H9 (cell line): ENCODE measurements around the gene VPS25. TPM values are rescaled to one million over a fixed set of nuclear protein-coding genes. Genes with fewer than 3 reads are reported as not detected.

ENCODE experiments used
- DNase-seq: peaks from one replicate; pipeline ENCODE4 v3.0.0-alpha.2; 2017
- H2AFZ ChIP-seq: one replicate; pipeline ENCODE4 v1.6.1; 2013; ENCODE audit warnings: mild to moderate bottlenecking, low read length, control low read depth, moderate library complexity
- H2AK5ac ChIP-seq: 2 replicates; pipeline ENCODE4 v1.6.1; 2013; ENCODE audit warnings: low read length, control low read depth, mixed read lengths; ENCODE audit not compliant: insufficient read length
- H2BK120ac ChIP-seq: one replicate; pipeline ENCODE4 v1.6.1; 2013; ENCODE audit warnings: low read depth, mild to moderate bottlenecking, low read length, control low read depth, inconsistent platforms; ENCODE audit not compliant: poor library complexity, severe bottlenecking
- H2BK12ac ChIP-seq: 2 replicates; pipeline ENCODE4 v1.6.1; 2013; ENCODE audit warnings: low read length, control low read depth, mixed read lengths, low read depth; ENCODE audit not compliant: insufficient read length
- H2BK15ac ChIP-seq: 2 replicates; pipeline ENCODE4 v1.6.1; 2013; ENCODE audit warnings: low read depth, low read length, control low read depth
- H2BK20ac ChIP-seq: one replicate; pipeline ENCODE4 v1.6.1; 2013; ENCODE audit warnings: low read depth, mild to moderate bottlenecking, low read length, control low read depth, inconsistent platforms; ENCODE audit not compliant: poor library complexity, severe bottlenecking
- H2BK5ac ChIP-seq: 2 replicates; pipeline ENCODE4 v1.6.1; 2013; ENCODE audit warnings: low read length, control low read depth, mixed read lengths; ENCODE audit not compliant: insufficient read length
- H3K14ac ChIP-seq: 2 replicates; pipeline ENCODE4 v1.6.1; 2013; ENCODE audit warnings: low read length, control low read depth; ENCODE audit not compliant: insufficient read depth
- H3K18ac ChIP-seq: 2 replicates; pipeline ENCODE4 v1.6.1; 2013; ENCODE audit warnings: low read depth, mild to moderate bottlenecking, mixed read lengths, low read length, control low read depth; ENCODE audit not compliant: insufficient read length
- H3K23ac ChIP-seq: 2 replicates; pipeline ENCODE4 v1.6.1; 2013; ENCODE audit warnings: low read length, control low read depth, mixed read lengths, low read depth; ENCODE audit not compliant: insufficient read length
- H3K23me2 ChIP-seq: 2 replicates; pipeline ENCODE4 v1.6.1; 2013; ENCODE audit warnings: low read depth, mild to moderate bottlenecking, mixed read lengths, low read length, control low read depth; ENCODE audit not compliant: insufficient read length, poor library complexity, severe bottlenecking
- H3K27ac ChIP-seq: 2 replicates; pipeline ENCODE4 v1.5.1; 2013; ENCODE audit warnings: low read length, control low read depth, mixed read lengths, low read depth; ENCODE audit not compliant: insufficient read length
- H3K27me3 ChIP-seq: 2 replicates; pipeline ENCODE4 v1.6.1; 2013; ENCODE audit warnings: low read length, control low read depth, inconsistent platforms; ENCODE audit not compliant: insufficient read depth
- H3K4ac ChIP-seq: 2 replicates; pipeline ENCODE4 v1.6.1; 2013; ENCODE audit warnings: low read depth, mild to moderate bottlenecking, control low read depth, inconsistent platforms, low read length, moderate library complexity
- H3K4me1 ChIP-seq: 2 replicates; pipeline ENCODE4 v1.6.1; 2013; ENCODE audit warnings: low read length, control low read depth, inconsistent platforms; ENCODE audit not compliant: insufficient read depth
- H3K4me2 ChIP-seq: 2 replicates; pipeline ENCODE4 v1.6.1; 2013; ENCODE audit warnings: low read length, control low read depth, mixed read lengths; ENCODE audit not compliant: insufficient read length, insufficient read depth
- H3K56ac ChIP-seq: 2 replicates; pipeline ENCODE4 v1.6.1; 2013; ENCODE audit warnings: low read depth, mild to moderate bottlenecking, mixed read lengths, low read length, control low read depth; ENCODE audit not compliant: insufficient read length
- H3K79me1 ChIP-seq: 2 replicates; pipeline ENCODE4 v1.6.1; 2013; ENCODE audit warnings: low read depth, mild to moderate bottlenecking, moderate library complexity, low read length, control low read depth, inconsistent platforms; ENCODE audit not compliant: insufficient read depth, poor library complexity, severe bottlenecking
- H3K79me2 ChIP-seq: 2 replicates; pipeline ENCODE4 v1.6.1; 2013; ENCODE audit warnings: low read length, control low read depth, inconsistent platforms; ENCODE audit not compliant: insufficient read depth
- H3K9ac ChIP-seq: 2 replicates; pipeline ENCODE4 v1.6.1; 2013; ENCODE audit warnings: low read length, control low read depth, mixed read lengths; ENCODE audit not compliant: insufficient read length; ENCODE audit errors: extremely low read depth
- H3K9me3 ChIP-seq: one replicate; pipeline ENCODE4 v1.6.1; 2013; ENCODE audit warnings: low read depth, low read length, inconsistent platforms; ENCODE audit not compliant: control insufficient read depth
- H3T11ph ChIP-seq: one replicate; pipeline ENCODE4 v1.6.1; 2013; ENCODE audit warnings: mild to moderate bottlenecking, low read length, control low read depth, inconsistent platforms
- H4K20me1 ChIP-seq: one replicate; pipeline ENCODE4 v1.6.1; 2013; ENCODE audit not compliant: control insufficient read depth, insufficient read length, insufficient read depth
- H4K5ac ChIP-seq: 2 replicates; pipeline ENCODE4 v1.6.1; 2013; ENCODE audit warnings: low read depth, mild to moderate bottlenecking, mixed read lengths, low read length, control low read depth; ENCODE audit not compliant: insufficient read length
- H4K8ac ChIP-seq: replicated peaks from 2 replicates; pipeline ENCODE4 v1.6.1; 2013; ENCODE audit warnings: low read length, control low read depth, mixed read lengths, low read depth; ENCODE audit not compliant: insufficient read length
- H4K91ac ChIP-seq: 2 replicates; pipeline ENCODE4 v1.6.1; 2013; ENCODE audit warnings: low read depth, mild to moderate bottlenecking, moderate library complexity, mixed read lengths, low read length, control low read depth; ENCODE audit not compliant: insufficient read length
- H3K27ac Mint-ChIP-seq, 3 experiments: 2 replicates in 2 of 3; 3 replicates in 1 of 3; pipeline ENCODE4 v1.8.0; 2020 to 2021; ENCODE audit warnings: mixed read lengths in 3 of 3, mild to moderate bottlenecking in 1 of 3, moderate library complexity in 1 of 3
- H3K27me3 Mint-ChIP-seq: 2 replicates; pipeline ENCODE4 v1.8.0; 2021; ENCODE audit warnings: low read depth, mild to moderate bottlenecking, moderate library complexity, mixed read lengths
- H3K36me3 Mint-ChIP-seq, 3 experiments: 2 replicates in 2 of 3; 3 replicates in 1 of 3; pipeline ENCODE4 v1.8.0; 2020 to 2021; ENCODE audit warnings: low read depth in 3 of 3, mixed read lengths in 3 of 3; ENCODE audit not compliant: insufficient read depth in 1 of 3
- H3K4me1 Mint-ChIP-seq, 2 experiments: 2 replicates each; pipeline ENCODE4 v1.8.0; 2020; ENCODE audit warnings: mixed read lengths in 2 of 2
- H3K4me3 Mint-ChIP-seq, 2 experiments: 2 replicates in 1 of 2; 3 replicates in 1 of 2; pipeline ENCODE4 v1.8.0; 2020 to 2021; ENCODE audit warnings: mild to moderate bottlenecking in 2 of 2, mixed read lengths in 2 of 2, moderate library complexity in 1 of 2
- H3K9me3 Mint-ChIP-seq, 2 experiments: 2 replicates in 1 of 2; 3 replicates in 1 of 2; pipeline ENCODE4 v1.8.0; 2020; ENCODE audit warnings: mild to moderate bottlenecking in 2 of 2, mixed read lengths in 2 of 2, moderate library complexity in 1 of 2
- WGBS: extraction: QIAGEN DNeasy Blood & Tissue Kit; methylation state at CpG from one replicate; pipeline ENCODE4 v1.1.7; 2013; ENCODE audit warnings: missing lambda C conversion rate, low lambda C conversion rate, mixed read lengths; ENCODE audit not compliant: insufficient read length; ENCODE audit errors: extremely low coverage; 5-methylcytosine and 5-hydroxymethylcytosine counted together
- total RNA-seq: library from RNA; stranded (reverse); gene quantifications from 2 replicates; pipeline ENCODE4 v1.2.1, GENCODE V29; 2021
- TF ChIP-seq, protein P1 (sequence below): fragments of 200-600 bp; sonication (generic); conservative IDR thresholded peaks from 3 replicates; pipeline ENCODE4 v1.8.0; 2021; ENCODE audit warnings: antibody characterized with exemption, mild to moderate bottlenecking

VPS25 gene
- total RNA-seq, 1 experiment from 2014 or later, result 113 TPM

DNA sequence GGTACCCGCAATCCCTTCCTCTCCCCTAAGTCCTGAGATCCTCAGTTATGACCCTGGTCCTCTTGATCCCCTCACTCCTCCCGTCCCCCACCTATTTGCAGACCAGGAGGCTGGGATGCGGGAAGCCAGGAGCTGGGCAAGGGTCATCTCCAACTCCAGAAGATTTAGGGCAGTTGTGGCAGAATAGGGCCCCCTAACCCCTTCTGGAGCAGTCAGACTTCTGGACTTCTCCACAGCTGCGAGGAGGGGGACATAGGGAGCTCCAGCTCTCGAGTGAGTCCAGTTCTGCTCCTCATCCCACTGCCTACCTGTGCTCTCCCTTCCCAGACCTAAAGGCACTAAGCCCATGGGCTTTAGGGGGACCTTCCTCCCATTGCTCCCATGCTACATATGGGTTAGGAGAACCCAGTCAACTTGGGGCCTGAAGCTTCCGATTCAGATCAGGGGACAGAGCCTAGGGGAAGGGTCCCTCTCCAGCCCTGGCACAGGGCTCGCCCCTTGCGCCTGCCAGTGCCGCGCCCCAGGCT is 8.5 kb downstream of the VPS25 start:
- no peak overlapping the region for H3K18ac ChIP-seq
- no peak overlapping the region for H4K91ac ChIP-seq
- H3K23ac ChIP-seq, result no peak overlapping the region
- H3K27ac ChIP-seq, result no peak overlapping the region
- Mint-ChIP-seq H3K27ac (no peak overlapping the region), H3K9me3 (no peaks in the 10 kb centered on the region), H3K27me3 (peaks cover 28% of the 10 kb centered on the region), H3K4me1 (peaks cover 21 to 22% of the 10 kb centered on the region in 2 experiments), H3K36me3 (peaks cover 3 to 24% (median 22%) of the 10 kb centered on the region in 3 experiments), H3K4me3 (peak overlapping the region; percentile 60 to 80; a peak in 4 of 5 replicates)
- peaks cover 8% of the 10 kb centered on the region for H3K23me2 ChIP-seq
- peaks cover 10% of the 10 kb centered on the region; the same call in 1 of the 2 replicates for H3K27me3 ChIP-seq
- no peak overlapping the region for H3K56ac ChIP-seq
- H3T11ph ChIP-seq, result no peak overlapping the region
- no peaks in the 10 kb centered on the region for H3K79me1 ChIP-seq
- TF ChIP-seq, protein P1, sequence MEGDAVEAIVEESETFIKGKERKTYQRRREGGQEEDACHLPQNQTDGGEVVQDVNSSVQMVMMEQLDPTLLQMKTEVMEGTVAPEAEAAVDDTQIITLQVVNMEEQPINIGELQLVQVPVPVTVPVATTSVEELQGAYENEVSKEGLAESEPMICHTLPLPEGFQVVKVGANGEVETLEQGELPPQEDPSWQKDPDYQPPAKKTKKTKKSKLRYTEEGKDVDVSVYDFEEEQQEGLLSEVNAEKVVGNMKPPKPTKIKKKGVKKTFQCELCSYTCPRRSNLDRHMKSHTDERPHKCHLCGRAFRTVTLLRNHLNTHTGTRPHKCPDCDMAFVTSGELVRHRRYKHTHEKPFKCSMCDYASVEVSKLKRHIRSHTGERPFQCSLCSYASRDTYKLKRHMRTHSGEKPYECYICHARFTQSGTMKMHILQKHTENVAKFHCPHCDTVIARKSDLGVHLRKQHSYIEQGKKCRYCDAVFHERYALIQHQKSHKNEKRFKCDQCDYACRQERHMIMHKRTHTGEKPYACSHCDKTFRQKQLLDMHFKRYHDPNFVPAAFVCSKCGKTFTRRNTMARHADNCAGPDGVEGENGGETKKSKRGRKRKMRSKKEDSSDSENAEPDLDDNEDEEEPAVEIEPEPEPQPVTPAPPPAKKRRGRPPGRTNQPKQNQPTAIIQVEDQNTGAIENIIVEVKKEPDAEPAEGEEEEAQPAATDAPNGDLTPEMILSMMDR, result no peak
- no peak overlapping the region for H3K9ac ChIP-seq
- no peak for DNase-seq
- no peak overlapping the region for H4K5ac ChIP-seq
- no peaks in the 10 kb centered on the region for H3K79me2 ChIP-seq
- no peaks in the 10 kb centered on the region for H4K20me1 ChIP-seq
- H3K4me1 ChIP-seq, result no peaks in the 10 kb centered on the region
- H2BK20ac ChIP-seq, result no peak overlapping the region
- H2AFZ ChIP-seq, result no peak overlapping the region
- no peak overlapping the region for H3K4ac ChIP-seq
- no peak overlapping the region for H2BK15ac ChIP-seq
- H2BK120ac ChIP-seq, result no peak overlapping the region
- no peak overlapping the region for H2AK5ac ChIP-seq
- no peaks in the 10 kb centered on the region for H3K9me3 ChIP-seq
- H3K4me2 ChIP-seq, result no peak overlapping the region
- no peak overlapping the region for H2BK5ac ChIP-seq
- H3K14ac ChIP-seq, result no peak overlapping the region; the same call in 1 of the 2 replicates
- WGBS, result no CpG with 5 or more reads among the region's 10 CpGs
- H4K8ac ChIP-seq, result no peak overlapping the region
- no peak overlapping the region for H2BK12ac ChIP-seq
